Thyroid gland (tissue), 4 donors: ENCODE measurements around the gene NAV3.

ENCODE experiments used
- POLR2A ChIP-seq, 2 donors: fragments of 450-650 bp; IDR thresholded peaks; one replicate each; pipeline ENCODE4 v1.6.1; 2017; ENCODE audit warnings: antibody characterized with exemption in 2 of 2, mild to moderate bottlenecking in 2 of 2, moderate library complexity in 1 of 2
- TF ChIP-seq, protein P1 (sequence below), 6 experiments: fragments of 200-600 bp in 3 of 6; fragments of 450-650 bp in 3 of 6; sonication (generic) in 3 of 6; IDR thresholded peaks; one replicate each; pipeline ENCODE4 v1.5.1; 2016 to 2019; ENCODE audit warnings: antibody characterized with exemption in 6 of 6, mild to moderate bottlenecking in 2 of 6, inconsistent platforms in 1 of 6, moderate library complexity in 1 of 6

DNA sequence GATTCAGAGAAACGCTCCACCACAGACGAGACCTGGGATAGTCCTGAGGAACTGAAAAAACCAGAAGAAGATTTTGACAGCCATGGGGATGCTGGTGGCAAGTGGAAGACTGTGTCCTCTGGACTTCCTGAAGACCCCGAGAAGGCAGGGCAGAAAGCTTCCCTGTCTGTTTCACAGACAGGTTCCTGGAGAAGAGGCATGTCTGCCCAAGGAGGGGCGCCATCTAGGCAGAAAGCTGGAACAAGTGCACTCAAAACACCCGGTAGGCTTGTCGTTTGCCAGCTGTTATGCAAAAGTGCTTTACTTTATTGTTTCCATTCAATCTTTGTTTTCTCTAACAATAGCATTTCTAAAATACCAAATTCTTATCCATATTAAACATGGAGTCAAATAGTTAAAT is 287.3 kb downstream of the NAV3 start:
- TF ChIP-seq, protein P1, sequence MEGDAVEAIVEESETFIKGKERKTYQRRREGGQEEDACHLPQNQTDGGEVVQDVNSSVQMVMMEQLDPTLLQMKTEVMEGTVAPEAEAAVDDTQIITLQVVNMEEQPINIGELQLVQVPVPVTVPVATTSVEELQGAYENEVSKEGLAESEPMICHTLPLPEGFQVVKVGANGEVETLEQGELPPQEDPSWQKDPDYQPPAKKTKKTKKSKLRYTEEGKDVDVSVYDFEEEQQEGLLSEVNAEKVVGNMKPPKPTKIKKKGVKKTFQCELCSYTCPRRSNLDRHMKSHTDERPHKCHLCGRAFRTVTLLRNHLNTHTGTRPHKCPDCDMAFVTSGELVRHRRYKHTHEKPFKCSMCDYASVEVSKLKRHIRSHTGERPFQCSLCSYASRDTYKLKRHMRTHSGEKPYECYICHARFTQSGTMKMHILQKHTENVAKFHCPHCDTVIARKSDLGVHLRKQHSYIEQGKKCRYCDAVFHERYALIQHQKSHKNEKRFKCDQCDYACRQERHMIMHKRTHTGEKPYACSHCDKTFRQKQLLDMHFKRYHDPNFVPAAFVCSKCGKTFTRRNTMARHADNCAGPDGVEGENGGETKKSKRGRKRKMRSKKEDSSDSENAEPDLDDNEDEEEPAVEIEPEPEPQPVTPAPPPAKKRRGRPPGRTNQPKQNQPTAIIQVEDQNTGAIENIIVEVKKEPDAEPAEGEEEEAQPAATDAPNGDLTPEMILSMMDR (IDR thresholded peaks at IDR 0.05) = no peak
- TF ChIP-seq POLR2A (IDR thresholded peaks at IDR 0.05) = no peak
